ENCODE measurements around the gene TPGS2. TPM values are rescaled to one million over a fixed set of nuclear protein-coding genes. Genes with fewer than 3 reads are reported as not detected.
"Not testable (repeated sequence)": the region's sequence is repeated elsewhere in the genome, so short reads cannot be mapped to it uniquely, and the experiment has no call there.

Gene TPGS2
- polyA plus RNA-seq, 3 donors, result 102 to 137 (median 116) TPM

GRCh38 chr18:36831139-36831538 is 2.3 kb upstream of the TPGS2 start:
- no peak for DNase-seq (ENCODE audit: extremely low read depth in 1 of 11, low read depth in 9 of 11, low spot score in 4 of 11)

GRCh38 chr18:36830158-36830495 is 1.3 kb upstream of the TPGS2 start:
- DNase-seq (ENCODE audit: extremely low read depth in 1 of 11, low read depth in 9 of 11, low spot score in 4 of 11), result no peak

GRCh38 chr18:36829362-36830157 is 758 bp upstream of the TPGS2 start:
- peak in 6 of 11 donors; percentile 1 to 42 (median 18) for DNase-seq (ENCODE audit: extremely low read depth in 1 of 11, low read depth in 9 of 11, low spot score in 4 of 11)

- DNase-seq (ENCODE audit: extremely low read depth in 1 of 11, low read depth in 9 of 11, low spot score in 4 of 11), result peak in 8 of 11 donors; percentile 14 to 58 (median 22)
Observed at GRCh38 chr18:36828157-36828629, 609 bp downstream of the TPGS2 start.

GRCh38 chr18:36826556-36826955 is 2.2 kb downstream of the TPGS2 start:
- DNase-seq (ENCODE audit: extremely low read depth in 1 of 11, low read depth in 9 of 11, low spot score in 4 of 11), result no peak

GRCh38 chr18:36825526-36825925 is 3.3 kb downstream of the TPGS2 start:
- DNase-seq (ENCODE audit: extremely low read depth in 1 of 11, low read depth in 9 of 11, low spot score in 4 of 11), result no peak

GRCh38 chr18:36821681-36822080 is 7.1 kb downstream of the TPGS2 start:
- DNase-seq (ENCODE audit: extremely low read depth in 1 of 11, low read depth in 9 of 11, low spot score in 4 of 11), result no peak

- DNase-seq (ENCODE audit: extremely low read depth in 1 of 11, low read depth in 9 of 11, low spot score in 4 of 11), result no peak
Observed at GRCh38 chr18:36819621-36820020, 9.2 kb downstream of the TPGS2 start.

GRCh38 chr18:36818652-36819051 is 10.2 kb downstream of the TPGS2 start:
- DNase-seq (ENCODE audit: extremely low read depth in 1 of 11, low read depth in 9 of 11, low spot score in 4 of 11), result no peak

- no peak for DNase-seq (ENCODE audit: extremely low read depth in 1 of 11, low read depth in 9 of 11, low spot score in 4 of 11)
Observed at GRCh38 chr18:36817039-36817438, 11.8 kb downstream of the TPGS2 start.

- DNase-seq (ENCODE audit: extremely low read depth in 1 of 11, low read depth in 9 of 11, low spot score in 4 of 11), result not testable (repeated sequence)
Observed at GRCh38 chr18:36816096-36816495, 12.7 kb downstream of the TPGS2 start.

- DNase-seq (ENCODE audit: extremely low read depth in 1 of 11, low read depth in 9 of 11, low spot score in 4 of 11), result no peak
Observed at GRCh38 chr18:36814994-36815393, 13.8 kb downstream of the TPGS2 start.

- no peak for DNase-seq (ENCODE audit: extremely low read depth in 1 of 11, low read depth in 9 of 11, low spot score in 4 of 11)
Observed at GRCh38 chr18:36813824-36814223, 15.0 kb downstream of the TPGS2 start.

- no peak for DNase-seq (ENCODE audit: extremely low read depth in 1 of 11, low read depth in 9 of 11, low spot score in 4 of 11)
Observed at GRCh38 chr18:36813101-36813775, 15.6 kb downstream of the TPGS2 start.

- DNase-seq (ENCODE audit: extremely low read depth in 1 of 11, low read depth in 9 of 11, low spot score in 4 of 11), result peak in 1 of 11 donors; percentile 14
Observed at GRCh38 chr18:36812678-36813077, 16.1 kb downstream of the TPGS2 start.

- no peak for DNase-seq (ENCODE audit: extremely low read depth in 1 of 11, low read depth in 9 of 11, low spot score in 4 of 11)
Observed at GRCh38 chr18:36811955-36812354, 16.8 kb downstream of the TPGS2 start.

GRCh38 chr18:36811430-36811829 is 17.4 kb downstream of the TPGS2 start:
- no peak for DNase-seq (ENCODE audit: extremely low read depth in 1 of 11, low read depth in 9 of 11, low spot score in 4 of 11)

GRCh38 chr18:36809590-36810381 is 19.0 kb downstream of the TPGS2 start:
- peak; percentile 19 to 63 (median 49) for DNase-seq (ENCODE audit: extremely low read depth in 1 of 11, low read depth in 9 of 11, low spot score in 4 of 11)

- no peak for DNase-seq (ENCODE audit: extremely low read depth in 1 of 11, low read depth in 9 of 11, low spot score in 4 of 11)
Observed at GRCh38 chr18:36808681-36809080, 20.1 kb downstream of the TPGS2 start.

- DNase-seq (ENCODE audit: extremely low read depth in 1 of 11, low read depth in 9 of 11, low spot score in 4 of 11), result no peak
Observed at GRCh38 chr18:36805105-36805504, 23.7 kb downstream of the TPGS2 start.

Measured in renal cortex interstitium (tissue), 11 donors.